K562 (cell line): Measurements from ENCODE around the gene CDHR1. TPM values are rescaled to one million over a fixed set of nuclear protein-coding genes. Genes with fewer than 3 reads are reported as not detected.
A peak's percentile ranks its signal among the peaks of the same experiment; 100 is the strongest.

ENCODE experiments used
- ATAC-seq: fragments of 200-7000 bp; cut with Tn5 transposase; 3 replicates; pipeline ENCODE4 v1.9.1; 2020; ENCODE audit warnings: moderate library complexity
- BruUV-seq: library from RNA; stranded (reverse); fragments of 400-500 nt; replicated peaks from 2 replicates; lab custom pipeline; 2021; lab: Mats Ljungman, UMichigan
- CTCF ChIA-PET: fragments of 300-600 bp; formaldehyde crosslinking; extraction: SDS; loops from one replicate; lab custom pipeline; 2021; ENCODE audit warnings: low intra/inter-chr PET ratio; lab: Yijun Ruan, JAX
- POLR2A ChIA-PET: fragments of 300-600, 350-650 bp; sonication (Branson Sonifier 250); formaldehyde crosslinking; extraction: SDS; loops from one replicate; lab custom pipeline; 2021; ENCODE audit warnings: antibody characterized with exemption, inconsistent platforms; lab: Yijun Ruan, JAX
- DNase-seq, 4 experiments: peaks; one replicate each; pipeline versions ENCODE4 v3.0.0 to v3.0.0-alpha.2; 2011 to 2018; ENCODE audit warnings: low spot score in 3 of 4, mixed read lengths in 3 of 4; ENCODE audit errors: extremely low read depth in 1 of 4
- FAIRE-seq: peaks from 2 replicates; lab custom pipeline; 2011; peaks lifted over from hg19 to GRCh38; lab: Jason Lieb, UNC
- H2AFZ ChIP-seq: 2 replicates; pipeline ENCODE4 v1.6.0; 2011; ENCODE audit warnings: low read depth, low read length, control low read depth, inconsistent platforms
- H3K27ac ChIP-seq: fragments of 200-600 bp; 3 replicates; pipeline ENCODE4 v1.8.0; 2011; ENCODE audit warnings: low read depth, mild to moderate bottlenecking, control low read depth, inconsistent platforms, low read length, moderate library complexity, mixed read lengths; ENCODE audit errors: extremely low read depth
- H3K27me3 ChIP-seq, 2 experiments: fragments of 300-600 bp in 1 of 2; 2 replicates in 1 of 2; 3 replicates in 1 of 2; pipeline versions ENCODE4 v1.6.0 to v1.8.0; 2011; ENCODE audit warnings: inconsistent platforms in 2 of 2, low read length in 2 of 2, mild to moderate bottlenecking in 1 of 2, mixed read lengths in 1 of 2, moderate library complexity in 1 of 2; ENCODE audit not compliant: control insufficient read depth in 2 of 2, insufficient read depth in 2 of 2
- H3K36me3 ChIP-seq: fragments of 300-600 bp; 3 replicates; pipeline ENCODE4 v1.8.0; 2011; ENCODE audit warnings: mild to moderate bottlenecking, low read length, inconsistent platforms; ENCODE audit not compliant: control insufficient read depth, insufficient read depth
- H3K4me1 ChIP-seq, 2 experiments: fragments of 200-600 bp in 1 of 2; replicated peaks in 1 of 2; 2 replicates in 1 of 2; 3 replicates in 1 of 2; pipeline versions ENCODE4 v1.5.1 to v1.8.0; 2011; ENCODE audit warnings: inconsistent platforms in 2 of 2, low read length in 2 of 2, mild to moderate bottlenecking in 1 of 2, mixed read lengths in 1 of 2, moderate library complexity in 1 of 2; ENCODE audit not compliant: control insufficient read depth in 2 of 2, insufficient read depth in 2 of 2
- H3K4me2 ChIP-seq: 2 replicates; pipeline ENCODE4 v1.6.1; 2011; ENCODE audit warnings: low read length, control low read depth, inconsistent platforms, mixed read lengths; ENCODE audit not compliant: insufficient read depth
- H3K4me3 ChIP-seq: fragments of 200-600 bp; sonication (generic), shearing (Covaris generic); 2 replicates; pipeline ENCODE4 v1.5.1; 2016; ENCODE audit warnings: control low read depth, inconsistent platforms
- H3K79me2 ChIP-seq: fragments of 200-600 bp; 3 replicates; pipeline ENCODE4 v1.8.0; 2011; ENCODE audit warnings: low read length, inconsistent platforms; ENCODE audit not compliant: control insufficient read depth, insufficient read depth
- H3K9ac ChIP-seq, 2 experiments: 2 replicates each; pipeline versions ENCODE4 v1.6.0 to v1.6.1; 2011; ENCODE audit warnings: low read depth in 2 of 2, low read length in 2 of 2, control low read depth in 1 of 2, inconsistent platforms in 1 of 2, mild to moderate bottlenecking in 1 of 2, mixed read lengths in 1 of 2; ENCODE audit not compliant: insufficient read depth in 1 of 2
- H3K9me1 ChIP-seq: one replicate; pipeline ENCODE4 v1.6.0; 2011; ENCODE audit warnings: inconsistent platforms, mild to moderate bottlenecking, low read length, moderate library complexity; ENCODE audit not compliant: control insufficient read depth, insufficient read depth
- H3K9me3 ChIP-seq: replicated peaks from 2 replicates; pipeline ENCODE4 v1.5.1; 2011; ENCODE audit warnings: low read depth, low read length, inconsistent platforms; ENCODE audit not compliant: control insufficient read depth, insufficient read depth
- H4K20me1 ChIP-seq: replicated peaks from 2 replicates; pipeline ENCODE4 v1.6.1; 2011; ENCODE audit warnings: low read length, inconsistent platforms, mixed read lengths; ENCODE audit not compliant: control insufficient read depth, insufficient read depth
- FOXA1 ChIP-seq: fragments of 450-650 bp; IDR thresholded peaks from 2 replicates; pipeline ENCODE4 v1.6.1; 2016; ENCODE audit warnings: mild to moderate bottlenecking, borderline replicate concordance
- ID3 ChIP-seq, 2 experiments: fragments of 250-450 bp in 1 of 2; fragments of 450-650 bp in 1 of 2; sonication (Bioruptor Pico) in 1 of 2; IDR thresholded peaks; 2 replicates each; pipeline versions ENCODE4 v1.6.1 to v1.8.0; 2016 to 2021; ENCODE audit warnings: mild to moderate bottlenecking in 2 of 2, moderate library complexity in 2 of 2, missing compliant biosample characterization in 1 of 2, missing genetic modification characterization in 1 of 2
- MXI1 ChIP-seq: IDR thresholded peaks from 2 replicates; pipeline ENCODE4 v1.6.1; 2011; ENCODE audit warnings: low read depth, mild to moderate bottlenecking, improper control_type of control experiment, low read length
- RAD21 ChIP-seq, 2 experiments: fragments of 250-450 bp in 1 of 2; fragments of 450-650 bp in 1 of 2; sonication (Bioruptor Pico) in 1 of 2; formaldehyde crosslinking in 1 of 2; IDR thresholded peaks in 1 of 2; conservative IDR thresholded peaks in 1 of 2; 2 replicates each; pipeline versions ENCODE4 v1.4.0 to v1.8.0; 2020 to 2022; ENCODE audit warnings: mild to moderate bottlenecking in 2 of 2, moderate library complexity in 1 of 2
- TARDBP ChIP-seq: fragments of 450-650 bp; IDR thresholded peaks from 2 replicates; pipeline ENCODE4 v1.6.1; 2016
- TCF3 ChIP-seq: sonication (generic); formaldehyde crosslinking; IDR thresholded peaks from 2 replicates; pipeline ENCODE4 v1.4.0; 2020; ENCODE audit warnings: mild to moderate bottlenecking, missing genetic modification reagents
- ZBTB40 ChIP-seq, 2 experiments: fragments of 450-650 bp in 1 of 2; sonication (generic) in 1 of 2; formaldehyde crosslinking in 1 of 2; IDR thresholded peaks; 2 replicates each; pipeline versions ENCODE4 v1.7.1 to v1.9.0; 2016 to 2022; ENCODE audit warnings: inconsistent platforms in 1 of 2, mild to moderate bottlenecking in 1 of 2, missing genetic modification reagents in 1 of 2
- ZNF282 ChIP-seq: sonication (generic); formaldehyde crosslinking; IDR thresholded peaks from 2 replicates; pipeline ENCODE4 v1.8.1; 2023; ENCODE audit warnings: missing genetic modification reagents
- ZNF75A ChIP-seq: fragments of 450-650 bp; formaldehyde crosslinking; IDR thresholded peaks from 2 replicates; pipeline ENCODE4 v1.4.0; 2020; ENCODE audit warnings: mild to moderate bottlenecking
- ZNF766 ChIP-seq: fragments of 200-800 bp; sonication (Bioruptor generic); conservative IDR thresholded peaks from 2 replicates; pipeline ENCODE4 v1.6.1; 2016; ENCODE audit warnings: missing genetic modification characterization, missing compliant biosample characterization
- WGBS: fragments of 100-300 bp; shearing (Covaris generic); methylation state at CpG from one replicate; pipeline ENCODE4 v1.1.6; 2016; ENCODE audit warnings: low coverage, mixed read lengths; ENCODE audit not compliant: insufficient coverage; ENCODE audit errors: missing lambda C conversion rate; 5-methylcytosine and 5-hydroxymethylcytosine counted together
- in situ Hi-C: fragments of 300-500 bp; cut with MboI; formaldehyde crosslinking; loops from 4 replicates; pipeline ENCODE4 v1.15.0; 2018; ENCODE audit warnings: inconsistent platforms, mixed read lengths
- intact Hi-C: fragments of 100-400 bp; cut with micrococcal nuclease; formaldehyde crosslinking; loops from 2 replicates; pipeline ENCODE4 v1.14.2; 2022
- polyA plus RNA-seq, 8 experiments: library from polyadenylated mRNA; depleted of rRNA in 4 of 8; stranded (reverse) in 5 of 8; unstranded in 3 of 8; fragments of >200 nt; fragmentation: Nextera tagmentation in 2 of 8; fragmentation: Illumina TruSeq in 1 of 8; extraction: Ambion mirVana in 2 of 8; extraction: Trizol in 1 of 8; gene quantifications; 2 replicates each; pipeline versions ENCODE4 v1.2.1 to v1.2.3, GENCODE V29; 2011 to 2014; ENCODE audit warnings: inconsistent platforms in 1 of 8, missing spikeins in 1 of 8
- total RNA-seq, 7 experiments: library from RNA; depleted of rRNA in 6 of 7; stranded (reverse); fragments of >200 nt in 6 of 7; fragmentation: Illumina TruSeq in 2 of 7; extraction: Trizol in 2 of 7; gene quantifications; 2 replicates each; pipeline versions ENCODE4 v1.2.1 to v1.2.3, GENCODE V29; 2011 to 2021; ENCODE audit warnings: low replicate concordance in 1 of 7

Gene CDHR1
- total and polyA plus RNA-seq, 9 of the 15 experiments (the other 6 are each of a cell fraction or from before 2014, with no cell fraction given): 0.03 to 0.99 (median 0.20) TPM

- no peak overlapping the region for H3K27ac ChIP-seq
- DNase-seq (peak in 1 of 4 experiments; percentile 19), FAIRE-seq (peak; percentile 26), ATAC-seq (no peak)
- in situ Hi-C loops (no loop called here), intact Hi-C loops (loop anchor here (5.0 kb wide), 1 partner anchor 123 kb away; no protein-coding TSS in a partner anchor)
- no peaks in the 10 kb centered on the region for H3K36me3 ChIP-seq
- H4K20me1 ChIP-seq: 0 out of 2 replicates have a peak, but pooled peaks cover 2% of the 10 kb centered on the region
- ChIA-PET CTCF (no interaction called here), POLR2A (interaction anchor here (0.7 to 1.2 kb wide), 4 partner anchors 10 to 42 kb away, joined by 3 to 5 read pairs (median 4); partner anchors contain the start of genes LRIT1 and RGR)
- H3K9me3 ChIP-seq: no peaks in the 10 kb centered on the region
- H3K9me1 ChIP-seq: no peaks in the 10 kb centered on the region
- peak overlapping the region; percentile 16 for H3K4me2 ChIP-seq
- H2AFZ ChIP-seq: peak overlapping the region; percentile 25
- BruUV-seq: no TSS peak
- no peak overlapping the region; a peak in 1 of 4 replicates for H3K9ac ChIP-seq
- H3K4me3 ChIP-seq: no peak overlapping the region
- H3K4me1 ChIP-seq: peaks cover 4 to 15% of the 10 kb centered on the region in 2 experiments; a peak in 2 of 5 replicates
- H3K79me2 ChIP-seq: no peaks in the 10 kb centered on the region
- peaks cover 8 to 19% of the 10 kb centered on the region in 2 experiments; a peak in 2 of 5 replicates for H3K27me3 ChIP-seq
- 4% methylated on average over 10 of the region's 10 CpGs for WGBS
- TF ChIP-seq ZNF766 (CRISPR knock-in tag) (no peak), ZNF75A (CRISPR knock-in tag) (no peak), MXI1 (no peak), ZBTB40 (IDR thresholded peaks at IDR 0.05) (0 out of 2 replicates have a peak, but pooled peaks have one; percentile 20), ZBTB40 (CRISPR knock-in tag; IDR thresholded peaks at IDR 0.05) (no peak), RAD21 (CRISPR knock-in tag; conservative IDR thresholded peaks at IDR 0.05 in 1 of 2, IDR thresholded peaks at IDR 0.05 in 1 of 2) (no peak), FOXA1 (no peak), ZNF282 (CRISPR knock-in tag) (no peak), TARDBP (no peak), ID3 (CRISPR knock-in tag; IDR thresholded peaks at IDR 0.05) (no peak), ID3 (tag; IDR thresholded peaks at IDR 0.05) (no peak), TCF3 (CRISPR knock-in tag) (peak; percentile 22; the same call in 1 of the 2 replicates)
These were observed 60.5 kb downstream of the CDHR1 start for GRCh38 chr10:84254552-84255478.
